ENCODE results near the gene KCND3. TPM values are rescaled to one million over a fixed set of nuclear protein-coding genes. Genes with fewer than 3 reads are reported as not detected.

Gene KCND3
- total RNA-seq, 1 donor from 2014 or later = 5.5 TPM

DNA sequence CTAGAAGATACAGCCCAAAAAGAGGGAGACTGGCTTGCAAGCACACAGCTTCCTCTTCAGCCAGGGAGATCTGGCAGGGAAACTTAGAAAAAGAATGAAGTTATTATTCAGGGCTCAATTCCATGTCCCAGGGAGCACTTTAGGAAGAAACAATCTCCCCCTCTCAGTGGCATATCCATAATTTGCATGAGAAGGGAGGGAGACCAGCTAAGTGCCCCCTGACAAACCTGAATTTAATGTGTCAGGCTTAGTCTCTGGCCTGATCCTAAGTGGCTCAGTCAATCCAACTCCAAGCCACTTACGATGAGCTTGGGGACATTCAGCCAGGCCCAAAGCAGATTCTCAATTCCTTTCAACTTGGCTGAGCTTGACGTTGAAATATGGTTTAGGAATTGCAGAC lies 17.7 kb upstream of the KCND3 start:
- DNase-seq = no peak
- Histone ChIP-seq H3K27ac (no peak overlapping the region), H3K9me3 (no peaks in the 10 kb centered on the region), H3K27me3 (ENCODE audit: low read depth) (no peaks in the 10 kb centered on the region), H3K36me3 (no peaks in the 10 kb centered on the region), H3K4me3 (no peak overlapping the region), H3K4me1 (no peaks in the 10 kb centered on the region)
- no peak for ATAC-seq
- intact Hi-C loops (cut with DNase I) = no loop called here
- TF ChIP-seq CTCF (IDR thresholded peaks at IDR 0.05) = no peak

DNA sequence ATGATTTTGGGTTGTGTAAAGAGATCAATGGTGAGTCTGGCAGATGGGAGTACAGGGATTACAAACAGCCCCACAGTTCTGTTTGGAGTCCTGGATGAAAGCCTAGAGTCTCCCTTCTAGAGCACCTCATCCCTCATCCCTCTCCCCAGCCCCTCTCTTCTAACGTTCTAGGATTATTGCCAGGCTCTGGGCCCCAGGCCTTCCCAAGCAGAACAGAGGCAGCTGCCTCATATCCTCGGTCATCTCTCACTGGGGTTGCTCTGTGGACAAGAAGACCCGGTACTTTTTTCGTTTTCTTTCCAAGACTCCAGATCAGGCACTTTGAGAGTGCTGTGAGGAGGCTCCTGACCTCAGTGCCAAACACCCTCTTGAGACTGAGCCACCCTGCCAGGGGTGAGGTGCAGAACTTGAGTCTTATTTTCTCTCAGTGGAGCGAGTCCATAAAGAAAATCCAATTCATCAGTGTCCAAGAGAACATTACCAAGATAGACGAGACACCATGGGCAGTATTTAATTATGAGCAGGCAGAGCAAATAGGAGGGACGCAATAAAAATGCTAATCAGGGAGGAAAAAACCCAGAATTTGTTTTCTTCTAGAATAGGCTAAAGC lies 17.1 kb upstream of the KCND3 start:
- H3K9me3 ChIP-seq = no peaks in the 10 kb centered on the region
- no peaks in the 10 kb centered on the region for H3K27me3 ChIP-seq (ENCODE audit: low read depth)
- no peaks in the 10 kb centered on the region for H3K4me1 ChIP-seq
- H3K27ac ChIP-seq = no peak overlapping the region
- intact Hi-C loops (cut with DNase I) = no loop called here
- TF ChIP-seq CTCF (IDR thresholded peaks at IDR 0.05) = no peak
- ATAC-seq (no peak), DNase-seq (no peak)
- no peak overlapping the region for H3K4me3 ChIP-seq
- H3K36me3 ChIP-seq = no peaks in the 10 kb centered on the region

- Histone ChIP-seq H3K4me1 (no peaks in the 10 kb centered on the region), H3K27ac (no peak overlapping the region), H3K4me3 (no peak overlapping the region), H3K27me3 (ENCODE audit: low read depth) (no peaks in the 10 kb centered on the region), H3K9me3 (no peaks in the 10 kb centered on the region), H3K36me3 (no peaks in the 10 kb centered on the region)
- ATAC-seq = no peak
- intact Hi-C loops (cut with DNase I) = no loop called here
- no peak for TF ChIP-seq CTCF (IDR thresholded peaks at IDR 0.05)
- no peak for DNase-seq
Observed at GRCh38 chr1:112004076-112004475, 14.6 kb upstream of the KCND3 start.

GRCh38 chr1:112002514-112002913 lies 13.0 kb upstream of the KCND3 start:
- no peak overlapping the region for H3K4me3 ChIP-seq
- H3K4me1 ChIP-seq = no peaks in the 10 kb centered on the region
- intact Hi-C loops (cut with DNase I) = no loop called here
- H3K27me3 ChIP-seq (ENCODE audit: low read depth) = no peaks in the 10 kb centered on the region
- no peaks in the 10 kb centered on the region for H3K36me3 ChIP-seq
- H3K9me3 ChIP-seq = no peaks in the 10 kb centered on the region
- no peak overlapping the region for H3K27ac ChIP-seq
- no peak for TF ChIP-seq CTCF (IDR thresholded peaks at IDR 0.05)
- DNase-seq (no peak), ATAC-seq (no peak)

GRCh38 chr1:112001436-112001835 lies 12.0 kb upstream of the KCND3 start:
- intact Hi-C loops (cut with DNase I) = no loop called here
- no peak overlapping the region for H3K27ac ChIP-seq
- no peak for ATAC-seq
- no peaks in the 10 kb centered on the region for H3K4me1 ChIP-seq
- no peak for TF ChIP-seq CTCF (IDR thresholded peaks at IDR 0.05)
- peaks cover 5% of the 10 kb centered on the region for H3K27me3 ChIP-seq (ENCODE audit: low read depth)
- no peak for DNase-seq
- no peak overlapping the region for H3K4me3 ChIP-seq
- H3K36me3 ChIP-seq = no peaks in the 10 kb centered on the region
- H3K9me3 ChIP-seq = no peaks in the 10 kb centered on the region

GRCh38 chr1:112000048-112000447 lies 10.6 kb upstream of the KCND3 start:
- Histone ChIP-seq H3K36me3 (no peaks in the 10 kb centered on the region), H3K27me3 (ENCODE audit: low read depth) (peaks cover 5% of the 10 kb centered on the region), H3K4me1 (no peaks in the 10 kb centered on the region), H3K4me3 (no peak overlapping the region), H3K27ac (no peak overlapping the region), H3K9me3 (no peaks in the 10 kb centered on the region)
- TF ChIP-seq CTCF (IDR thresholded peaks at IDR 0.05) = no peak
- DNase-seq (no peak), ATAC-seq (no peak)
- intact Hi-C loops (cut with DNase I) = no loop called here
